Fibroblast of lung (primary cell): ENCODE results near the gene ASPRV1. TPM values are rescaled to one million over a fixed set of nuclear protein-coding genes. Genes with fewer than 3 reads are reported as not detected.

Source experiments
- DNase-seq, 2 donors: peaks; one replicate each; pipeline versions ENCODE4 v3.0.0 to v3.0.0-alpha.2; 2010; ENCODE audit warnings: low read depth in 2 of 2
- H2AFZ ChIP-seq: 2 replicates; pipeline ENCODE4 v1.5.1; 2012; ENCODE audit warnings: low read length, control low read depth, inconsistent platforms
- H3K27ac ChIP-seq: 2 replicates; pipeline ENCODE4 v1.5.1; 2011; ENCODE audit warnings: low read length, control low read depth; ENCODE audit not compliant: insufficient read depth
- H3K27me3 ChIP-seq: 2 replicates; pipeline ENCODE4 v1.5.1; 2011; ENCODE audit warnings: mild to moderate bottlenecking, low read length; ENCODE audit not compliant: control insufficient read depth, insufficient read depth
- H3K36me3 ChIP-seq: 2 replicates; pipeline ENCODE4 v1.5.1; 2011; ENCODE audit warnings: low read length; ENCODE audit not compliant: control insufficient read depth, insufficient read depth
- H3K4me1 ChIP-seq: 2 replicates; pipeline ENCODE4 v1.5.1; 2011; ENCODE audit warnings: low read length; ENCODE audit not compliant: control insufficient read depth, insufficient read depth; ENCODE audit errors: extremely low read depth
- H3K4me2 ChIP-seq: 2 replicates; pipeline ENCODE4 v1.5.1; 2011; ENCODE audit warnings: low read length, control low read depth; ENCODE audit not compliant: insufficient read depth; ENCODE audit errors: extremely low read depth
- H3K4me3 ChIP-seq, 4 experiments: fragments of 200-600 bp in 1 of 4; sonication (generic) in 1 of 4; replicated peaks in 1 of 4; 2 replicates each; pipeline ENCODE4 v1.5.1; 2011 to 2016; ENCODE audit warnings: low read length in 4 of 4, low read depth in 3 of 4, mild to moderate bottlenecking in 3 of 4, control low read depth in 2 of 4, inconsistent platforms in 1 of 4, mixed read lengths in 1 of 4; ENCODE audit not compliant: insufficient read depth in 1 of 4; ENCODE audit errors: control extremely low read depth in 1 of 4
- H3K79me2 ChIP-seq: 2 replicates; pipeline ENCODE4 v1.5.1; 2012; ENCODE audit warnings: mild to moderate bottlenecking, low read length, inconsistent platforms; ENCODE audit not compliant: control insufficient read depth, insufficient read depth
- H3K9ac ChIP-seq: 2 replicates; pipeline ENCODE4 v1.5.1; 2011; ENCODE audit warnings: mild to moderate bottlenecking, low read length, control low read depth; ENCODE audit not compliant: insufficient read depth
- H3K9me3 ChIP-seq: 2 replicates; pipeline ENCODE4 v1.5.1; 2012; ENCODE audit warnings: low read depth, low read length; ENCODE audit not compliant: control insufficient read depth, insufficient read depth
- H4K20me1 ChIP-seq: 2 replicates; pipeline ENCODE4 v1.5.1; 2011; ENCODE audit warnings: low read length; ENCODE audit not compliant: control insufficient read depth, insufficient read depth; ENCODE audit errors: extremely low read depth
- EZH2 ChIP-seq: IDR thresholded peaks from 2 replicates; pipeline ENCODE4 v1.5.1; 2012; ENCODE audit warnings: low read length, control low read depth, mild to moderate bottlenecking; ENCODE audit errors: missing control alignments
- polyA plus RNA-seq, 2 donors: library from polyadenylated mRNA; depleted of rRNA in 1 of 2; stranded (reverse) in 1 of 2; unstranded in 1 of 2; fragments of >200 nt; gene quantifications; 2 replicates each; pipeline ENCODE4 v1.2.1, GENCODE V29; 2011 to 2012; ENCODE audit warnings: missing spikeins in 1 of 2
- total RNA-seq: library from RNA; depleted of rRNA; stranded (reverse); fragments of >200 nt; gene quantifications from 2 replicates; pipeline ENCODE4 v1.2.1, GENCODE V29; 2014
- TF ChIP-seq, protein P1 (sequence below), 2 donors: IDR thresholded peaks in 1 of 2; conservative IDR thresholded peaks in 1 of 2; 1 replicate in 1 of 2; 2 replicates in 1 of 2; pipeline ENCODE4 v1.5.1; 2011 to 2012; ENCODE audit warnings: low read length in 2 of 2, control low read depth in 1 of 2, inconsistent platforms in 1 of 2, low read depth in 1 of 2, mild to moderate bottlenecking in 1 of 2

Gene ASPRV1
- total and polyA plus RNA-seq, 2 donors (not counting 1 experiment from before 2014, with no cell fraction given), result 0.08 to 0.33 TPM

GRCh38 chr2:69943000-69943842, 18.2 kb downstream of the ASPRV1 start:
- Histone ChIP-seq H3K36me3 (peaks cover 2% of the 10 kb centered on the region), H3K27me3 (no peaks in the 10 kb centered on the region), H3K4me3 (no peak overlapping the region), H3K79me2 (no peaks in the 10 kb centered on the region), H3K9ac (no peak overlapping the region), H3K4me2 (no peak overlapping the region), H4K20me1 (no peaks in the 10 kb centered on the region), H3K9me3 (no peaks in the 10 kb centered on the region), H3K4me1 (peaks cover 9% of the 10 kb centered on the region), H3K27ac (no peak overlapping the region), H2AFZ (no peak overlapping the region)
- DNase-seq, result no peak
- no peak for TF ChIP-seq EZH2
- TF ChIP-seq, protein P1, sequence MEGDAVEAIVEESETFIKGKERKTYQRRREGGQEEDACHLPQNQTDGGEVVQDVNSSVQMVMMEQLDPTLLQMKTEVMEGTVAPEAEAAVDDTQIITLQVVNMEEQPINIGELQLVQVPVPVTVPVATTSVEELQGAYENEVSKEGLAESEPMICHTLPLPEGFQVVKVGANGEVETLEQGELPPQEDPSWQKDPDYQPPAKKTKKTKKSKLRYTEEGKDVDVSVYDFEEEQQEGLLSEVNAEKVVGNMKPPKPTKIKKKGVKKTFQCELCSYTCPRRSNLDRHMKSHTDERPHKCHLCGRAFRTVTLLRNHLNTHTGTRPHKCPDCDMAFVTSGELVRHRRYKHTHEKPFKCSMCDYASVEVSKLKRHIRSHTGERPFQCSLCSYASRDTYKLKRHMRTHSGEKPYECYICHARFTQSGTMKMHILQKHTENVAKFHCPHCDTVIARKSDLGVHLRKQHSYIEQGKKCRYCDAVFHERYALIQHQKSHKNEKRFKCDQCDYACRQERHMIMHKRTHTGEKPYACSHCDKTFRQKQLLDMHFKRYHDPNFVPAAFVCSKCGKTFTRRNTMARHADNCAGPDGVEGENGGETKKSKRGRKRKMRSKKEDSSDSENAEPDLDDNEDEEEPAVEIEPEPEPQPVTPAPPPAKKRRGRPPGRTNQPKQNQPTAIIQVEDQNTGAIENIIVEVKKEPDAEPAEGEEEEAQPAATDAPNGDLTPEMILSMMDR (conservative IDR thresholded peaks at IDR 0.05 in 1 of 2, IDR thresholded peaks at IDR 0.05 in 1 of 2; ENCODE audit: low read depth in 1 of 2, low read length in 2 of 2), result no peak

- Histone ChIP-seq H3K9me3 (no peaks in the 10 kb centered on the region), H3K79me2 (no peaks in the 10 kb centered on the region), H2AFZ (no peak overlapping the region), H3K4me2 (no peak overlapping the region), H3K4me1 (no peaks in the 10 kb centered on the region), H3K4me3 (no peak overlapping the region), H3K27me3 (no peaks in the 10 kb centered on the region), H3K27ac (no peak overlapping the region), H4K20me1 (no peaks in the 10 kb centered on the region), H3K9ac (no peak overlapping the region), H3K36me3 (peaks cover 6% of the 10 kb centered on the region)
- DNase-seq, result no peak
- TF ChIP-seq EZH2, result no peak
- TF ChIP-seq, protein P1 (conservative IDR thresholded peaks at IDR 0.05 in 1 of 2, IDR thresholded peaks at IDR 0.05 in 1 of 2; ENCODE audit: low read depth in 1 of 2, low read length in 2 of 2), result no peak
Observed at GRCh38 chr2:69940691-69941090, 20.7 kb downstream of the ASPRV1 start.

- H3K79me2 ChIP-seq, result no peaks in the 10 kb centered on the region
- H3K9me3 ChIP-seq, result no peaks in the 10 kb centered on the region
- H3K4me1 ChIP-seq, result peaks cover 2% of the 10 kb centered on the region
- H3K27me3 ChIP-seq, result no peaks in the 10 kb centered on the region
- no peak overlapping the region for H3K4me2 ChIP-seq
- H3K36me3 ChIP-seq, result peaks cover 6% of the 10 kb centered on the region
- no peak overlapping the region for H3K9ac ChIP-seq
- TF ChIP-seq, protein P1 (conservative IDR thresholded peaks at IDR 0.05 in 1 of 2, IDR thresholded peaks at IDR 0.05 in 1 of 2; ENCODE audit: low read depth in 1 of 2, low read length in 2 of 2), result no peak
- no peak for TF ChIP-seq EZH2
- no peak for DNase-seq
- H3K27ac ChIP-seq, result no peak overlapping the region
- no peaks in the 10 kb centered on the region for H4K20me1 ChIP-seq
- no peak overlapping the region for H3K4me3 ChIP-seq
- H2AFZ ChIP-seq, result no peak overlapping the region
Observed at GRCh38 chr2:69939722-69940121, 21.7 kb downstream of the ASPRV1 start.
